AG10803 (cell line): Measurements from ENCODE around the gene TDRD3.

ENCODE experiments used
- DNase-seq: peaks from one replicate; pipeline ENCODE4 v3.0.0; 2010; ENCODE audit warnings: low read depth
- H3K4me3 ChIP-seq: 2 replicates; pipeline ENCODE4 v1.5.1; 2011; ENCODE audit warnings: mild to moderate bottlenecking, low read length, control low read depth
- TF ChIP-seq, protein P1 (sequence below): conservative IDR thresholded peaks from 2 replicates; pipeline ENCODE4 v1.5.1; 2011; ENCODE audit warnings: mild to moderate bottlenecking, low read length, control low read depth, inconsistent platforms

The TDRD3 gene

DNA sequence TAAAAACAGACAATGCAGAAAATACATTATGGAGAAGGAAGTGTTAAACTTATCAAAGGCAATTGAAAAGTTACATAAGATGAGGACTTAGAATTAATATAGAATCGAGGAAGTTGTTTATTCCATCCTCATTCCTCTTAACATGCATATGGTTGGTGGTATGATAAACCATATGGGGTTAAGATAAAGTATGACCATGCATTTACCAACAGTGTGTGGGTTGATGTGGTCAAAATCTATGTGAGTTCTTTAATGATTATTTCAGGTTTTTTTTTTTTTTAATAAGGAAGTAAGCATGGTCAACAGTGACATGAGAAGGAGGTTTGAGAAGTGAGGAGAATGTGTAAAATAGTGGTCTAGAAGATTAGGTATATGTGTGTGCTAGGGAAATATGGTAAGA is 94.5 kb downstream of the TDRD3 start:
- TF ChIP-seq, protein P1, sequence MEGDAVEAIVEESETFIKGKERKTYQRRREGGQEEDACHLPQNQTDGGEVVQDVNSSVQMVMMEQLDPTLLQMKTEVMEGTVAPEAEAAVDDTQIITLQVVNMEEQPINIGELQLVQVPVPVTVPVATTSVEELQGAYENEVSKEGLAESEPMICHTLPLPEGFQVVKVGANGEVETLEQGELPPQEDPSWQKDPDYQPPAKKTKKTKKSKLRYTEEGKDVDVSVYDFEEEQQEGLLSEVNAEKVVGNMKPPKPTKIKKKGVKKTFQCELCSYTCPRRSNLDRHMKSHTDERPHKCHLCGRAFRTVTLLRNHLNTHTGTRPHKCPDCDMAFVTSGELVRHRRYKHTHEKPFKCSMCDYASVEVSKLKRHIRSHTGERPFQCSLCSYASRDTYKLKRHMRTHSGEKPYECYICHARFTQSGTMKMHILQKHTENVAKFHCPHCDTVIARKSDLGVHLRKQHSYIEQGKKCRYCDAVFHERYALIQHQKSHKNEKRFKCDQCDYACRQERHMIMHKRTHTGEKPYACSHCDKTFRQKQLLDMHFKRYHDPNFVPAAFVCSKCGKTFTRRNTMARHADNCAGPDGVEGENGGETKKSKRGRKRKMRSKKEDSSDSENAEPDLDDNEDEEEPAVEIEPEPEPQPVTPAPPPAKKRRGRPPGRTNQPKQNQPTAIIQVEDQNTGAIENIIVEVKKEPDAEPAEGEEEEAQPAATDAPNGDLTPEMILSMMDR, result no peak
- DNase-seq, result no peak
- H3K4me3 ChIP-seq, result no peak overlapping the region

DNA sequence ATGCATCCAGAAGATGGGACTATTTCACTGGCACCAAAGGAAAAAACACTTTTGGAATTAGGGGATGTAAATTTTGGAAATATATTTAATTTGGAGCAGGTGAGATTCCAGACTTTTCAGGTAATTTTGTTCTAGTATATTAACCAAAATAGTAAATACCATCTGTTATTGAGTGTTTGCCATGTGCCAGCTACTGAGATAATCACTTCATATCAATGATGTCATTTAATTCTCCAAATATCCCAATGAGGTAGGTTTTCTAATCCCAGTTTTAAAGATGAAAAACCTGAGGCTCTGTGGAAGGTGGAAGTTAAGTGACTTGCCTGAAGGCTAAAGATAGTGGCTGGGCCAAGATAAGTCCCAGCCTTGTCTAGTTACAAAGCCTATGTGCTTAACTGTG is 95.2 kb downstream of the TDRD3 start:
- TF ChIP-seq, protein P1, result no peak
- H3K4me3 ChIP-seq, result no peak overlapping the region
- no peak for DNase-seq

DNA sequence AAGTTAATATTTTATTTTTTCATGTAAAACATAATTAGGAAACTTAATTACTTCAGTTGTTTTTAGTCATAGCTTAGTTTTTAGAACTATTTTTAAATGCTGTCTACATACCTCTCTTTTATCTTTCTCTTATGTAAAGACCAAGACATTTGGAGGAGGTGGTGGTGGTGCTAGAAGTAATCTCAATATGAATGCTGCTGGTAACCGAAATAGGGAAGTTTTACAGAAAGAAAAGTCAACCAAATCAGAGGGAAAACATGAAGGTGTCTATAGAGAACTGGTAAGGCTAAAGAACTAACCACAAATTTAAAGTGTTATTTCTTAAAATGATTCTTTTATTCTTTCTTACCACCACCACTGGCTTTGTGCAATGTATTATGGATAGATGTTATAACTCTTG is 97.3 kb downstream of the TDRD3 start:
- TF ChIP-seq, protein P1, result no peak
- DNase-seq, result no peak
- H3K4me3 ChIP-seq, result no peak overlapping the region

DNA sequence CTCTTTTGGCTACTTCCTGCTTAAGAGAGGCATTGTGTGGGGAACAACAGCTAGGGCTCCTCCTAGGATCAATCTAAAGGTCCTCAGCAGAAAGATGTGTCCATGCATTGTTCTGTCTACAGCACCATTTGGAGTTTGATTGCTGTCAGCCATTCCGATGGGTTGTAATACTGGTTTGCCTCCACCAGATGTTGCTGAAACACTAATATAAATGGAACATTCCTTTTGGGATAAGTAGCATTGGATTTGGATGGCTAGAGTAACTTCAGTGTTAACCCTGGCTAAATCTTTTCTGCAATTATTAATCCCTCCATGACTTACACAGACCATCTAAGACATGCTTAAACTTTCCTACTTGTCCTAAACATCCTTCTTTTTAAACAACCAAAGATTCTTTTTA is 104.2 kb downstream of the TDRD3 start:
- TF ChIP-seq, protein P1, result 0 out of 2 replicates have a peak, but pooled peaks have one; percentile 2
- H3K4me3 ChIP-seq, result no peak overlapping the region
- no peak for DNase-seq

DNA sequence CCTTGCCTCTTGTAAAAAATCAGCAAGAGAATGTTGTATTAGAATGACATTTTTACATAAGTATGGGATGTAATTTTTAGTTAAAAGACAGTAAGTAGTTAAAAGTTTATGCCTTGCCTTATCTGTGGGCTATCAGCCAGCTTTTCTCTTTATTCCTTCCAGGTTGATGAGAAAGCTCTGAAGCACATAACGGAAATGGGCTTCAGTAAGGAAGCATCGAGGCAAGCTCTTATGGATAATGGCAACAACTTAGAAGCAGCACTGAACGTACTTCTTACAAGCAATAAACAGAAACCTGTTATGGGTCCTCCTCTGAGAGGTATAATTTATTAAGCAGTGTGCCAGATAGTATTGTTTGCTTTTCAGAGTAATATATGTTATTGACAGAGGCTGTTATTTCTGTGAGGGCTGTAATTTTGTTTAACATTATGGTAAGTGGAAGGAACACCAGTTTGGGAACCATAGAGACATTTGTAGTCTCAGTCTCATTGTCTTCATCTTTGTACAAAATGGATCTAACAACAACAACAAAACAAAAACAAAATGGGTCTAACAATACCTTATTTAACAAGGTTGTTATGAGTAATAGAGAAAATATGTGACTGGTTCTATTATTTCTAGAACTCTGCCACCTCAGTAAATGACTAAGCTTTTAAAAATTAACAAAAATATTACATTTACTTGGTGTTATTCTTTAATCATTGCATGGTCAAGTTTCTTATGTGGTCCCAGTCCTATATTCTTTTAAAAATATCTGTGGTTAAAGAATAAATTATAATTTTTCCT is 112.8 kb downstream of the TDRD3 start:
- DNase-seq, result peak; percentile 14
- H3K4me3 ChIP-seq, result no peak overlapping the region
- TF ChIP-seq, protein P1, result no peak

DNA sequence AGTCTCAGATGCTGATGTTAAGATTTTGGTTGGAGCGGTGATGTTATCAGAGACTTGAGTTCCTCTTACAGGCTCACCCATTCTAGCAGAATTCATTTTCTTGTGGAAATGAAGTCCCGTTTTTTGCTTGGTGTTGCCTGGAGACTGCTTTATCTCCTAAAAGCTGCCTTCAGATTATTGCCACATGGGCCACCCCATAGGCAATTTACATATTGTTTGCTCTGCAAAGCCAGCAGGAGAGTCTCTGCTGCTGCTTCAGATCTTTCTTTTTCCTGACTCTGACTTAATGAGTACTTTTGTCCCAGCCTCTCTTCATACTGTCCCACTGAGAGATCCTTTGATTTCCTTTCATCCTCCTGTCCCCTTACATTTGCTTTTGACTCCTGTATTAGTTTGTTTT is 114.6 kb downstream of the TDRD3 start:
- TF ChIP-seq, protein P1, result no peak
- no peak overlapping the region for H3K4me3 ChIP-seq
- DNase-seq, result no peak

DNA sequence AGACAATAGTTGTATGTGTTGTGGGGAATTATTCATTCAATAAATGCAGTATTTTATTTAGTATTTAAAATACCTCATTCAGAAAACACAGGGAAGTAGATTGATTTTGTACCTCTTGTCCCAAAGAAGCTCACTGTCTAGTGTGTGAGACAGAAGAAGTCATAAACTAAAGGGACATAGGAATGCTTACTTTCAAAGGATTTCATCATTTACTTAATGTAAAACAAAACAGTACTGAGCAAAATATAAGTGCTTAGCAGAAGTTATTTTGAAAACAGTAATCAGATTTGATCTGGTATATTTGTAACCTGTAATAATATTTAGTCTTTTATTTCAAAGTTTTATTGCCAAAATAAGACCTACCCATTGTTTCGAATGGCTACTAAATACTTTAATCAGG is 117.9 kb downstream of the TDRD3 start:
- TF ChIP-seq, protein P1, result no peak
- H3K4me3 ChIP-seq, result no peak overlapping the region
- DNase-seq, result peak; percentile 38
